GM19351 (cell line): ENCODE results near the gene KATNB1.

Experiments used
- ATAC-seq: cut with Tn5 transposase; IDR thresholded peaks from one replicate; pipeline ENCODE4 v1.9.1; 2021; ENCODE audit warnings: mild to moderate bottlenecking, moderate library complexity; ENCODE audit not compliant: unreplicated experiment

The KATNB1 gene

DNA sequence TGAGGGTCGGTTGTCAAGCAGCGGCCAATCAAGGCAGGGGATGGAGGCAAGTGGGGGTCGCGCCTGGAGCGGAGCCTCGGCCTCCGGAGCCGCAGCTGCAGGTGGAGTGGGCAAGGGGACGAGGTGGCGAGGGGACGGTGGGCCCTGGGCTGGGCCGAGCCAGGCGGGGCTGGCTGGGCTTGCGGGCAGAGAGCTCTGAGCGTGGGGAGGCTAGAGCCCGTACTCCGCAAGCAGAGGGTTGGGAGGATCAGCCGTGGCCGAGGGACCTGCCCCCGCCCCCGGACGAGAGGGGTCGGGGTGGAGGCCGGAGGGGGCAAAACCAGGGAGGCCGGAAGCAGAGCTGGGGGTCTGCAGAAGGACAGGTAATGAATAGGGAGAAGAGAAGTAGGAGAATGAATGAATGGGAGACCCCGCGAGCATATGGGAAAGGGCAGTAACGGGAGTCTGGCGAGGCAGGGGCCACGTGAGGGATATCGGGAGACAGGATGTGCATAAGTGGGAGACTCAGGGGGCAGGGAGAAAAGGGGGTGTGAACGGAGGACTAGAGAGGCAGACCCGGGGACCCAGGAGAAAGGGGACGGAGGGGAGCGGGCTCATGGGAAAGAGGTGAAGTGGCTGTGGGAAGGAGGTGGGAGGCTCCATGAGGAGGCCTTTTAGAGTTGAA is at the start of gene KATNB1:
TSS of gene KATNB1 (plus strand) at position 16 of the 664 bp plus-strand sequence. CDS start 1,474 bp downstream, outside the sequence.
- no peak for ATAC-seq

DNA sequence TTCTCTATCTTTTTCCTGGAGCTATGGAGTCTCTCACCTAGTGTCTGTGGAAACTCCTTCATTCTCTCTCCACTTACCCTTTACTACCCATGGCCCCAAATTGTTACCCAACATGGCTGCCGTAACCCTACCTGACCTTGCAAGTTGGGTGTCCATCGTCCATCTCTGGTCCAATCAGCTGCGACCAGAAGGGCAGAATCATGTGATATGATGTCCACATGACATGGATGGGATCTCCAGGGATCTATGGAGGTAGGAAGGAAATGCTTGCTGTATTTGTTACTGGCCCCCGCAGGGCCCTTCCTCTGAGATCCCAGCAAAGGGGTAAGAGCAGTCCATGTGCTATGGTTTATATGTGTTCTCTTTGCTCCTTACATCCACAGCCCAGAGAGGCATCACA is 49.0 kb upstream of the KATNB1 start:
- no peak for ATAC-seq

DNA sequence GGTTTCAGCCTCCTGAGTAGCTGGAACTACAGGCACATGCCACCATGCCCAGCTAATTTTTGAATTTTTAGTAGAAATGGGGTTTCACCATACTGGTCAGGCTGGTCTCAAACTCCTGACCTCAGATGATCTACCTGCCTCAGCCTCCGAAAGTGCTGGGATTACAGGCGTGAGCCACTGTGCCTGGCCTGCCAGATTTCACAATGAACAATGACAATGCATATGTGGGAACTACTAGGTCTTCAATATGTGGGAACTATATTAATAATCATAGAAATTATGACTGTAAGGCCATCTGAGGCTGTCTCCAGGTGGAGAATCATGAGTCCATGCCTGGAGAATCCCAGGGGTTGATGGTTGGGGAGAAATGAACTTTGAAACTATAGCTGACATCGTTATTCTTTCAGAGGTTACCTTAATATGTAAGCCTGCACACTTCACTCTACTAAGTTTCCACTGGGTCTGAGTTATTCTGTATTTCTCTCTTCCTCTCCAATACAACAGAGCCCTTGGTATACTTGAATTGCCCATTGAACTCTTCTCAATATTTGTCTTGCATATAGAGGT is 48.1 kb upstream of the KATNB1 start:
- ATAC-seq, result no peak

- no peak for ATAC-seq
These were observed 47.0 kb upstream of the KATNB1 start for GRCh38 chr16:57688487-57688986.

DNA sequence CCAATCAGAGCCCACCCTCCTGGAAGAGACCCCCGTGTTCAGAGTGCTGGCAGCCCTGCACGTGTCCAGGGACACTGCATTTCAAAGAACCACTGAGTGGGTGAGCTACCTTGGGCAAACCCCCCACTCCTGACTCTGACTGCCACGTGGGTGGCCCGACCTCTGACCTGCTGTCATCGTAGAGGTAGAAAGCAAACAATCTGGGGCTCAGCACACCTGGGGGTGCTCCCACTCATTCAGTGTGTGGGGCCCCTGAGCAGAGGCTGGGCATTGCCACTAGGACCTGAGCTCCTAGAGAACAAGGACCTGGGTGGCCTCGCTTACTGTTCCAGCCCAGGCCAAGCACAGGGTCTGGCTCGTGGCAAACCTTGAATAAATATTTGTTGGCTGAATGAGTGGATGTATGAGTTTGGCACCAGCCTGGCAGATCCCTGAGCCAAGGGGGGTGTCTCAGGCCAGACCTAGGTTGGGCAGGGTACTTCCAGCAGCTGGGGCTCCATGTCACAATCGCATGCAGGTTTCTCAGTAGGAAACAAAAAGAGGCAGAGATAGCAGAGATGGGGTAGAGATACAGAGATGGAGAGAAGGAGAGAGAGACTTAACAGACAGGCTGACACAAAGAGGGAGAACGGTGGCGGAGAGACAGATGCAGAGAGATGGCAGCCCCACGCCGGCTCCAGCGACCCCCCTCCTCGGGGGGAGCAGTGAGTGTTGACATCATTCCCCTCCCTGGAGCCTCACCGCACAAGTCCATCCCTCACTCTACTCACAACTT is 46.4 kb upstream of the KATNB1 start:
- ATAC-seq, result no peak

- peak; percentile 78 for ATAC-seq
These were observed 45.6 kb upstream of the KATNB1 start for GRCh38 chr16:57689762-57690558.

DNA sequence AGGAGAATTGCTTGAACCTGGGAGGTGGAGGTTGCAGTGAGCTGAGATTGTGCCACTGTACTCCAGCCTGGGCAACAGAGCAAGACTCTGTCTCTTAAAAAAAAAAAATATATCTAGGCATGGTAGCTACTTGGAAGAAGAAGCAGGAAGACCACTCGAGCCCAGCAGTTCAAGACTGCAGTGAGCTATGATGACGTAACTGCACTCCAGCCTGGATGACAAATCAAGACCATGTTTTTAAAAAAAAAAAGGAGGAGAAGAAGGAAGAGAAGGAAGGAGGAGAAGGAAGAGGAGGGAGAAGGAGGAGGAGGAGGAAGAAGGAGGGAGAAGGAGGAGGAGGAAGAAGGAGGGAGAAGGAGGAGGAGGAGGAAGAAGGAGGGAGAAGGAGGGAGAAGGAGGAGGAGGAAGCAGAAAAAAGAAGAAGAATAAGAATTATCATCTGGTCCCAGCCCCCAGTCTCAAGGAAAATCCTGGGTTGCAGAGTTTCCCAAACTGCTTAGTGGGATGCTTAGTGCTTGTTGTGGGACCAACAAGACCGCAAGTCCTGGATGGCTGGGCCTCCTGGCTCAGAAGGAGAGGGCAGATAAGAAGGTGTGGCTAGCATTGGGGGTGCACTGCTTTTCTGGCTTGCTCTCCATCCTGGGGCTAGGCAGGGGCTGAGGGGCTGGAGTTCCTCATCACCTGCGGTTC is 44.6 kb upstream of the KATNB1 start:
- ATAC-seq, result no peak

DNA sequence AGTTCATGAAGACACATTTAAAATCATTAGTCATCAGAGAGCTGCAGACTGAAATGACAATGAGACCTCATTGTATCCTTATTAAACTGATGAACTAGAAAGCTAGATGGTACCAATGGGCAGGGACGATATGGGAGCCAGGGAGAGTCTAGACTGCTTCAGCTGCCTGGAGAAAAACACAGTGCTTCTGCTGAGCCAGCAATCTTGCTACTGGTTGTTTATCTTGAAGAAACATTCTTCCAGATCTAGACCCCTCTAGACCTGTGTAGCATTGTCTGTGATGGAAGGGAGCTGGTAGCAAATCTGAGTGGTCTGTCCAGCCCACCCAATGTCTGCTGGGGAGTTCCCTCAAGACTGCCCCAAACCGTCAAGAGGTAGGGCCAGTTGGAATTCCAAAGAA is 42.9 kb upstream of the KATNB1 start:
- no peak for ATAC-seq

GRCh38 chr16:57693550-57693949 is 42.0 kb upstream of the KATNB1 start:
- ATAC-seq, result no peak

DNA sequence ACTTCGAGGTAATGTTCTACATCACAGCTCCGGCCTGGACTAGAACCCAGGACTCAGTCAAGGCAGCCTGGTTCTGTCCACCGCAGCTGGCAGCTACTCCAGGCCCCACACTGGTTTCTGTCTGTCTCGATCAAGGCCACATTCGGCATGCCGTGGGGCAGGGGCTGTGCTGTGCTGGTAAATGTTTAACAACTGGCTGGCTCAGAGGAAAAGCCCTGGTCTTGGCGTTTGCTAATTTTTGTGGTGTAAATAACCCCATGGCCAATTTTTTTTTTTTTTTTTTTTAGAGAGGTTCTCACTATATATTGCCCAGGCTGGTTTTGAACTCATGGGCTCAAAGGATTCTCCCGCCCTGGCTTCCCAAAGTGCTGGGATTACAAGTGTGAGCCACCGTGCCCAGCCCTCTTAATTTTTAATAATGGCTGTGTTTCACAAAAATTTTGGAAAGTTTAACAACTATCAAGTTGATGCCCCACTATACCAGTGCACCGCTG is 41.3 kb upstream of the KATNB1 start:
- ATAC-seq, result no peak

DNA sequence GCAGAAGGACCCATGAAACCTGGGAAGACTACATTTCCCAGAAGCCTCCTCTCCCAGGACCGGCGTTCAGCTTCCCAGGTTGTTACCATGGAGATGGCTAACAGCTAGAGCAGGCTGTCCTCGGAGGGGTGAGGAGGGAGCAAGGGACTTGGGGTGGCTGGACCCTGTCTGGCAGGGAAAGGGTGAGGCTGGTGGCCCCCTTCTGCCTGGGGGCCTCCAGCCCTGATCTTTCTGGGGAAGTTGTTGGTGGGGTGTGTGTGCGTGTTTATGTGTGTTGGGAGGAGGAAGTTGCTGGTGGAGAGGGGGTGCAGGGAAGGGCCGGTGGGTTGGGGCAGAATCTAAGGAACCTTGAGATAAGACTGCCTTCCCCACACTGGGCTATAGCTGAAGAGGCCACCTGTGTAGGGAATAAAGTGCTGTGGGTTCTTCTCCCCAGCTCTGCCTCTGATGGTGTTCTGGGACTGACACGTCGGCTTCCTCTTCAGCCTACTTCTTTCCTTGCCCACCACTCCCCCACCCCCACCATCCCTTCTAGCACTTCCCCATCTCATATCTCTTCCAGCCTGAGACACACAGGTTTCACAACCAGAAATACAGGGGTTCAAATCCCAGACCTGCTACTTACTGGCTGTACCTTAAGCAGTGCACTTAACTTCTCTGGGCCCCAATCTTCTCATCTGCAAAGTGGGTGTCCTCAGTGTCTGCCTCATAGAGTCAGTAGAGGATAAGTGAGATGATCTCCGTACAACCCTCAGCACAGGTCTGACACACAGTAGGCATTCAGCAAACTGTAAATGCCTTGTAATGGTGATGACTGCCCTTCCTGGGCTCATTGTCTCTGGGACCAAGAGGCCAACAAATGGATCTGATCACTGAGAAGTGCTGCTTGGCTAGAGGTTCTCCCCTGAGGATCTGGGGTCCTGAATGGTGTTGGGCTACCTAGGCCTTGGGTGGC is 40.6 kb upstream of the KATNB1 start, which contains the start of gene DRC7:
TSS of gene DRC7 (plus strand) at position 82 of the 955 bp plus-strand sequence. CDS start 3,144 bp downstream, outside the sequence.
- ATAC-seq, result no peak

DNA sequence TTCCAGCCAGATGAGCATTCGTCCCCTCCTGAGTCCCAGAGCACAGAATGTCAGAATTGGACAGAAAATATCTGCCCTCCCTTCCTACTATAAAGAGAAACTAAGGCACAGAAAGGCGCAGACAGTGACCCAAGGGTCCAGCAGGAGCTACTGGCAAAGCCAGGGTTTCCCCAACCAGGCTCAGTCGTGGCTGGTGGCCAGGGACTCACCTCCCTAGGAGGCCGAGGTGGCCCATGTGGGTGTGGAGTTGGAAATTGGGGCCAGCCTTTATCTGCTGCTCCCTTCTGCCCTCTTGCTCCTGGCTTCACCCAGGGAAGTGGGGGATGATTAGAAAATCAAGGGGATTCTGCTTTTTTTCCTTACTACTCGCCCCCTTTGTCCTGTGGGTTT is 39.9 kb upstream of the KATNB1 start:
- no peak for ATAC-seq

DNA sequence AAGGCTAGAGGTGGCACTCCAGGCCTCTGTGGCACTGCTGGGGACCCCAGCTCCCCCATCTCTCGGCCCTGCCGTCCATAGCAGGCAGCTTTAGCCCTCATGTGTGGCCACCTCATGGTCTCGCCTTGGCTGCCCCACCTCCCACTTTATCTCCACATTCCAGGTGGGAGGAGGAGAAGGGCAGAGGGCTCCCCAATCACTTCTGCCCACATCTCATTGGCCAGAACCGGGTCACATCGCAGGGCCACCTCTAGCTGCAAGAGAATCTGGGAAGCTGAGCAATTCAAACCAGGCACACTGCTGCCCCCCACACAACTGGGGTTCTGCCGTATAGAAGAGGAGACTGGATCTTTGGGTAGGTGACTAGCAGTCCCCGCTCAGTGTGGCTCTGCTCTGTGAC is 39.3 kb upstream of the KATNB1 start:
- no peak for ATAC-seq

DNA sequence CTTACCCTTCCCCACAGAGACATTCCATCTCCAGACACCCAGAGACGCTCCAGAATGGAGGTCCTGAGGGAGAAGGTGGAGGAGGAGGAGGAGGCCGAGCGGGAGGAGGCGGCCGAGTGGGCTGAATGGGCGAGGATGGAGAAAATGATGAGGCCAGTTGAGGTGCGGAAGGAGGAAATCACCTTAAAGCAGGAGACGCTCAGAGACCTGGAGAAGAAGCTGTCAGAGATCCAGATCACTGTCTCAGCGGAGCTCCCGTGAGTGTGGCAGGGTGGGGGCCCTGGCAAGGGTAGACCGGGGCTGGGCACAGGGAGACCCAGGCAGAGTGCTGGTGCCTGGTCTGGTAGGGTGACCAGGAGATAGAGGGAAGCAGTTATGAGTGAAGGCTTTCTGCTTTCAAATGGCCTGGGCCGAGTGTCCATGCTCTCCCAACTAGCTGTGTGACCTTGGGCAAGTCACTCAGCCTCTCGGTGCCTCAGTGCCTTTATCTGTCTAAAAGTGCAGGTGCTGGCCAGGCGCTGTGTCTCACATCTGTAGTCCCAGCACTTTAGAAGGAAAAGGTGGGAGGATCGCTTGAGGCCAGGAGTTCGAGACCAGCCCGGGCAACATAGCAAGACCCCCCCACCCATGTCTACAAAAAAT is 37.6 kb upstream of the KATNB1 start:
- no peak for ATAC-seq

DNA sequence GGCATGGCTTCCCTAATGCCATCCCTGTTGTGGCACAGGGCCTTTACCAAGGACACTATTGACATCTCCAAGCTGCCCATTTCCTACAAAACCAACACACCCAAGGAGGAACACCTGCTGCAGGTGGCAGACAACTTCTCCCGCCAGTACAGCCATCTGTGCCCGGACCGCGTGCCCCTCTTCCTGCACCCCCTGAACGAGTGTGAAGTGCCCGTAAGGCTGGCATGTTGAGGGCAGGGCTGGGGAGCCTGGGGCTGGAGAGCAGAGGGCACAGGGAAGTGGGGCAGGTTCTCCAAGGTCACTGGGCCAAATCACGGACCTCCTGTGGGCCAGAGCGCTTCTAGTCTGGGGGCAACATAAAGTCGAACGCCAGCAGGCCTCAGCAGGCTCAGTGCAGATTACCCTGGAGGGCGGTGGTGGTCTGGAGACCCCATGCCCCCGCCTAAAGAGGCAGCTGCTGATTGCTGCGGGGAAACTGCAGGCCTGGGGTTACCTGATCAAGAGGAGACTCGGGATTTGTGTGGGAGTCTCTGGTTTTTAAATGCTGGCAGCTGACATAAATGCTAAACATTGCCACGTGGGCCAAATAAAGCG is 36.7 kb upstream of the KATNB1 start:
- ATAC-seq, result no peak

DNA sequence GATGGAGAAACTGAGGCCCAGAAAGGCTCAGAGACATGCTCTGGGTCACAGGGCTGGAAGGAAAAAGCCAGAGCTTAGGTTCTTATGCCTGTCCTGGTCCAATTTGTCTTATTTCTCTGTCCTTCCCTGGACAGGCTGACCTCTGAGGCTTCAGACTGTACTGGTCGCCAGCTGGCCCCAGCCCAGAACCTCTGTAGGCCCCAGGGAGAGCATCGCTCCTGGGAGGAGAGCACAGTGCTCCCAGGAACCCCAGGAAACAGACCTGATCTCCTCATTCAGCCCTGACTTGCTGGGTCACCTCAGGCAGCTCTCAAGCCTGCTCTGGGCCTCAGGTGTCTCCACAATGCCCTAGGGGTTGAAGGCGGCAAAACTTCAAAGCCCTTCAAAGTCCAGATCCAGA is 36.1 kb upstream of the KATNB1 start:
- ATAC-seq, result no peak

- ATAC-seq, result no peak
These were observed 35.7 kb upstream of the KATNB1 start for GRCh38 chr16:57699899-57700298.
